ENCODE data around the gene CREB3L4.
A peak's percentile ranks its signal among the peaks of the same experiment; 100 is the strongest.

Gene CREB3L4

GRCh38 chr1:153937331-153937730 is 30.4 kb upstream of the CREB3L4 start:
- DNase-seq (ENCODE audit: low read depth) = no peak

GRCh38 chr1:153938996-153939395 is 28.7 kb upstream of the CREB3L4 start:
- no peak for DNase-seq (ENCODE audit: low read depth)

GRCh38 chr1:153939476-153939875 is 28.2 kb upstream of the CREB3L4 start:
- no peak for DNase-seq (ENCODE audit: low read depth)

GRCh38 chr1:153940756-153941155 is 26.9 kb upstream of the CREB3L4 start:
- no peak for DNase-seq (ENCODE audit: low read depth)

- no peak for DNase-seq (ENCODE audit: low read depth)
Observed at GRCh38 chr1:153941826-153942725, 25.6 kb upstream of the CREB3L4 start.

- no peak for DNase-seq (ENCODE audit: low read depth)
Observed at GRCh38 chr1:153942766-153943549, 24.7 kb upstream of the CREB3L4 start.

GRCh38 chr1:153944005-153944826 is 23.5 kb upstream of the CREB3L4 start:
- no peak for DNase-seq (ENCODE audit: low read depth)

GRCh38 chr1:153944827-153945117 is 22.9 kb upstream of the CREB3L4 start:
- DNase-seq (ENCODE audit: low read depth) = no peak

- peak; percentile 69 for DNase-seq (ENCODE audit: low read depth)
Observed at GRCh38 chr1:153945131-153945794, 22.4 kb upstream of the CREB3L4 start.

GRCh38 chr1:153945795-153946621 is 21.7 kb upstream of the CREB3L4 start:
- peak; percentile 74 for DNase-seq (ENCODE audit: low read depth)

GRCh38 chr1:153946622-153947241 is 21.0 kb upstream of the CREB3L4 start, which contains the start of gene DENND4B:
Gene DENND4B (minus strand): TSS chr1:153946718. CDS start chr1:153944374, 2,344 bp downstream.
- peak; percentile 71 for DNase-seq (ENCODE audit: low read depth)

GRCh38 chr1:153951183-153951582 is 16.5 kb upstream of the CREB3L4 start:
- no peak for DNase-seq (ENCODE audit: low read depth)

- DNase-seq (ENCODE audit: low read depth) = no peak
Observed at GRCh38 chr1:153951801-153952200, 15.9 kb upstream of the CREB3L4 start.

GRCh38 chr1:153953859-153954365 is 13.8 kb upstream of the CREB3L4 start:
- no peak for DNase-seq (ENCODE audit: low read depth)

- DNase-seq (ENCODE audit: low read depth) = no peak
Observed at GRCh38 chr1:153954826-153955225, 12.9 kb upstream of the CREB3L4 start.

GRCh38 chr1:153956997-153957715 is 10.5 kb upstream of the CREB3L4 start:
- no peak for DNase-seq (ENCODE audit: low read depth)

GRCh38 chr1:153957744-153958110 is 10.0 kb upstream of the CREB3L4 start:
- DNase-seq (ENCODE audit: low read depth) = no peak

- peak; percentile 94 for DNase-seq (ENCODE audit: low read depth)
Observed at GRCh38 chr1:153958111-153958960, 9.4 kb upstream of the CREB3L4 start, which contains the start of gene CRTC2. Gene CRTC2 (minus strand): TSS chr1:153958612. CDS start chr1:153958497, 115 bp downstream.

GRCh38 chr1:153958961-153959260 is 8.8 kb upstream of the CREB3L4 start:
- no peak for DNase-seq (ENCODE audit: low read depth)

Data from activated T-cell treated with anti-CD3 and anti-CD28 coated beads for 48 hours (primary cell).